Sigmoid colon (tissue), 4 donors: Measurements from ENCODE around the gene HES6.

Source experiments
- CTCF ChIP-seq, 4 experiments: fragments of 450-650 bp in 3 of 4; fragments of 200-600 bp in 1 of 4; IDR thresholded peaks; one replicate each; pipeline ENCODE4 v1.5.1; 2016 to 2019; ENCODE audit warnings: antibody characterized with exemption in 4 of 4, mild to moderate bottlenecking in 3 of 4, moderate library complexity in 2 of 4
- POLR2A ChIP-seq, 2 donors: fragments of 450-650 bp; IDR thresholded peaks; one replicate each; pipeline ENCODE4 v1.6.1; 2016; ENCODE audit warnings: antibody characterized with exemption in 2 of 2, mild to moderate bottlenecking in 2 of 2, moderate library complexity in 2 of 2
- POLR2AphosphoS5 ChIP-seq, 4 donors: sonication (generic); formaldehyde crosslinking; IDR thresholded peaks; one replicate each; pipeline ENCODE4 v1.6.1; 2017; ENCODE audit warnings: antibody characterized with exemption in 4 of 4

- TF ChIP-seq CTCF (IDR thresholded peaks at IDR 0.05) (no peak), POLR2AphosphoS5 (IDR thresholded peaks at IDR 0.05) (no peak), POLR2A (IDR thresholded peaks at IDR 0.05) (no peak)
Measured at GRCh38 chr2:238237431-238238135, 2.3 kb downstream of the HES6 start.
